ENCODE measurements around the gene PAM. TPM values are rescaled to one million over a fixed set of nuclear protein-coding genes. Genes with fewer than 3 reads are reported as not detected.

Gene PAM
- total and polyA plus RNA-seq, 2 donors (not counting 3 experiments of a cell fraction or from before 2014, with no cell fraction given), result 118 to 176 TPM

GRCh38 chr5:102902135-102902448, 147.0 kb downstream of the PAM start:
- H2AFZ ChIP-seq (ENCODE audit: low read depth, low read length), result no peak overlapping the region
- dilution Hi-C loops (cut with MboI; ENCODE audit: extremely low pct_ligation_motif_present, low sequenced_read_pairs) (no loop called here), intact Hi-C loops (cut with micrococcal nuclease) (no loop called here)
- H3K4me1 ChIP-seq (ENCODE audit: control insufficient read depth, extremely low read depth, insufficient read depth, low read length), result no peaks in the 10 kb centered on the region
- H3K36me3 ChIP-seq (ENCODE audit: control insufficient read depth in 2 of 2, extremely low read depth in 1 of 2, insufficient read depth in 2 of 2, low read length in 2 of 2), result no peaks in the 10 kb centered on the region
- no peaks in the 10 kb centered on the region for H3K9me1 ChIP-seq (replicated peaks; ENCODE audit: control insufficient read depth, extremely low read depth, insufficient read depth, low read length)
- no peak overlapping the region for H3K27ac ChIP-seq (ENCODE audit: insufficient read depth, low read depth, low read length)
- no peak overlapping the region for H3K9ac ChIP-seq (replicated peaks; ENCODE audit: extremely low read depth, insufficient read depth, low read length)
- POLR2A ChIA-PET, result no interaction called here
- H4K20me1 ChIP-seq (replicated peaks; ENCODE audit: control insufficient read depth, extremely low read depth, insufficient read depth, low read length), result no peaks in the 10 kb centered on the region
- CTCF ChIA-PET, result no interaction called here
- no peak overlapping the region for H3K4me2 ChIP-seq (ENCODE audit: insufficient read depth, low read length)
- TF ChIP-seq POLR2A (IDR thresholded peaks at IDR 0.05; ENCODE audit: low read depth, low read length) (no peak), JUN (IDR thresholded peaks at IDR 0.05; ENCODE audit: borderline replicate concordance, insufficient read depth, insufficient read length, low read depth) (no peak), EZH2 (IDR thresholded peaks at IDR 0.05; ENCODE audit: borderline replicate concordance, low read depth, low read length, severe bottlenecking) (no peak), POLR2AphosphoS5 (IDR thresholded peaks at IDR 0.05; ENCODE audit: insufficient read depth, low read depth, low read length) (no peak), FOS (IDR thresholded peaks at IDR 0.05; ENCODE audit: borderline replicate concordance, insufficient read depth, low read length) (no peak), CTCF (IDR thresholded peaks at IDR 0.05; ENCODE audit: extremely low read depth in 1 of 2, insufficient read depth in 1 of 2, low read depth in 1 of 2, low read length in 2 of 2) (no peak), GATA2 (IDR thresholded peaks at IDR 0.05; ENCODE audit: insufficient read depth, insufficient read length, low read depth, low read length) (no peak), MYC (IDR thresholded peaks at IDR 0.05; ENCODE audit: low read depth, low read length) (no peak)
- TF ChIP-seq, protein P1, sequence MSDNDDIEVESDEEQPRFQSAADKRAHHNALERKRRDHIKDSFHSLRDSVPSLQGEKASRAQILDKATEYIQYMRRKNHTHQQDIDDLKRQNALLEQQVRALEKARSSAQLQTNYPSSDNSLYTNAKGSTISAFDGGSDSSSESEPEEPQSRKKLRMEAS (IDR thresholded peaks at IDR 0.05; ENCODE audit: insufficient read depth, insufficient read length), result no peak
- no peak overlapping the region for H3K4me3 ChIP-seq (replicated peaks in 1 of 3; ENCODE audit: insufficient read depth in 1 of 3, low read depth in 1 of 3, low read length in 3 of 3)
- no peaks in the 10 kb centered on the region for H3K79me2 ChIP-seq (ENCODE audit: control insufficient read depth, insufficient read depth, low read length)
- FAIRE-seq (no peak), DNase-seq (ENCODE audit: low read depth, low spot score) (peak; percentile 37)
- no peaks in the 10 kb centered on the region for H3K9me3 ChIP-seq (replicated peaks; ENCODE audit: control insufficient read depth, insufficient read depth, low read length)
- no TSS peak for BruUV-seq (replicated peaks)
- no peaks in the 10 kb centered on the region for H3K27me3 ChIP-seq (ENCODE audit: control insufficient read depth in 2 of 2, insufficient read depth in 2 of 2, low read length in 2 of 2)
